HG03521 (cell line): ENCODE data around the gene MAP3K8.
"Not testable (repeated sequence)": the region's sequence is repeated elsewhere in the genome, so short reads cannot be mapped to it uniquely, and the experiment has no call there.

ENCODE experiments used
- ATAC-seq: cut with Tn5 transposase; IDR thresholded peaks from one replicate; pipeline ENCODE4 v1.9.1; 2021; ENCODE audit warnings: mild to moderate bottlenecking, moderate library complexity; ENCODE audit not compliant: unreplicated experiment

Gene MAP3K8

DNA sequence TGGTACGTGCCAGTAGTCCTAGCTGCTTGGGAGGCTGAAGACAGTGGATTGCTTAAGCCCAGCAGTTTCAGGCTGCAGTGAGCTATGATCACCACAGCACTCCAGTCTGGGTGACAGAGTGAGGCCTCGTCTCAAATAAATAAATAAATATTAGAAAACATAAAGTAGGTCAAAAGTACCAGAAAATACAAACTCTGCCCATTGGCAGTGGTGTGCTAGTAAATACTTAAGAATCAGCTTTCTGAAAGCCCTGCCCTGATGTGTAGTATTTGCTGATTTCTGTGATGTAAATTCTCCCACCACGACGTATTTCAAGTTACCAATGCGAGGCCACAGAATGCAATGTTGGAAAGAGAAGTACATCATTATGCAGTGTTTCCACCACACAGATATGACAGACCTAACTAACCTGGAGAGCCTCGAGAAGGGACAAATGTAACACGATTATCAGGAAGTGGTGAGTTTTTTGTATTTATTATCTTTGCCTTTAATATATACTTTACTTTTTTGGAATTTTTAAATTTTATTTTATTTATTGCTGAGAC, 11.8 kb upstream of the MAP3K8 start:
- ATAC-seq: no peak

DNA sequence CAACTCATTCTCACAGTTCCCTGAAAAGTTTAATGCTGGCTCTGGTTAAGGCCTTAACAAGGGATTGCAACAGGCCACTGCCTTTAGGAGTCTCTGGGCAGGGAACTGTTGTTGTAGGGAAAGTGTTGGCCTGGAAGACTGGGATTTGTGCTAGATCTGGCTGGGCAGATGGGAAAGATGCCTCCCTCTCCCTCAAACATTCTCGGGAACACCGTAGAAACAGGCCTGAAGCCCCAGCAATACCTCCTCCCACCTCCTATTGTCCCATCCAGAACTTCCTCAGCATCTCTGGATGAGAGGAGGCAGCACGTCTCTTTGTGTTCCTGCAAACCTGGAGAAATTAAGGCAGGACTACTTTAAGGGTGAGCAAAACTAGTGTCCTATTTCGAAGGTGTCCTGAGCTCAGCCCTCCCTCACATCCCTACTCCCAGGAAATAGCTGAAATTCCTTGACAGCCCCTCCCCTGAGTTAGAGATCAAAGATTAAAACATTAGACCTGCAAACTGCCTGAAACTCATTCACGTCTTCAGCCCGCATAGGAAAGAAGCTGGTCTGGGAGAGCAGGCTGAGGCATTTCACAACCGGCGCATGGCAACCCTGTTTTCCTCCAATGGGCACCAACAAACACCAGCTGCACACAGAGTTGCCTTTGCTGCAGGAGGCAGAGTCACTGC, 10.9 kb upstream of the MAP3K8 start:
- no peak for ATAC-seq

DNA sequence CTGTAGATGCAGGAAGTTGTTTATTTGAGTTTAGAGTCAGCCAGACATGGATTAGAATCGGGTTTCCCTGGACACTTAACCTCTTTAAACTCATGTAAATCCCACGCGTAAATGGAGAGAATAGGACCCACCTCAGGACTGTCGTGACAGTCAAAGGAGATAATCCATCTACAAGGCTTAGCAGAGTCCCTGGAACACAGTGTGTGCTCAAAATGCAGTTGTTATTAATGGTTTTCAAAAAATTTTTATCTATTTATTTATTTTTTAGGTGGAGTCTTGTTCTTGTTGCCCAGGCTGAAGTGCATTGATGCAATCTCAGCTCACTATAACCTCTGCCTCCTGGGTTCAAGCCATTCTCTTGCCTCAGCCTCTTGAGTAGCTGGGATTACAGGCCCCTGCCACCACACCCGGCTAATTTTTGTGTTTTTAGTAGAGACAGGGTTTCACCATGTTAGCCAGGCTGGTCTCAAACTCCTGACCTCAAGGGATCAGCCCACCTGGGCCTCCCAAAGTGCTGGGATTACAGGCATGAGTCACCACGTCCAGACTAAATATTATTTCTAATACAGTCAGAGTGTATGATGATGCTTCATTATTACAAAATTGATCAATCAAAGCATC, 10.2 kb upstream of the MAP3K8 start:
- not testable (repeated sequence) for ATAC-seq

DNA sequence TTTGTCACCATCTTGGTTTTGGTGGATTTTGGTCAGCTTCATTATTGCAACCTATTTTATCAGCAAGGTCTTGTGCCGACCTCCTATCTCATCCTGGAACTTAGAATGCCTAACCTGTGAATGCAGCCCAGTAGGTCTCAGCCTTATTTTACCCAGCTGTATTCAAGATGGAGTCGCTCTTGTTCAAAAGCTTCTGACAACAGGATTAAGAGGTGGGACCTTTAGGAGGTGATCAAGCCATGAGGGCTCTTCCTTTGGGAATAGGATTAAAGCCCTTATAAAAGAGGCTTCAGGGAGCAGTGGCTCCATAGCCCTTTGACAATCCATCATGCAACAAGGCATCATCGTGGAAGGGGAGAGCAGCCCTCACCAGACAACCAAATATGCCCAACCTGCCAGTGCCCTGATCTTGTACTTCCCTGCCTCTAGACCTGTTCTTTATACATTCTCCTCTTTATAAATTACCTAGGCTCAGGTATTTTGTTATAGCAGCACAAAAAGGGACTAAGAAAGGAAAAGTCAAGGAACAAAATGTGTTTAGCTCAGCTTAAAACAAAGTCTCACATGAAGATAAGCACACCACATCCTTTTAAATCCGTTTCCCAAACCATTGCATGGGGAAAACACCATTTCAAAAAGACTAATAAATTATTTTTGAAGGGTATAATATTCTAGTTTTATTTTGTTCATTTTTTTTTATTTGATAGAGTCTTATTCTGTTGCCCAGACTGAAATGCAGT, 8.5 kb upstream of the MAP3K8 start:
- ATAC-seq: no peak

DNA sequence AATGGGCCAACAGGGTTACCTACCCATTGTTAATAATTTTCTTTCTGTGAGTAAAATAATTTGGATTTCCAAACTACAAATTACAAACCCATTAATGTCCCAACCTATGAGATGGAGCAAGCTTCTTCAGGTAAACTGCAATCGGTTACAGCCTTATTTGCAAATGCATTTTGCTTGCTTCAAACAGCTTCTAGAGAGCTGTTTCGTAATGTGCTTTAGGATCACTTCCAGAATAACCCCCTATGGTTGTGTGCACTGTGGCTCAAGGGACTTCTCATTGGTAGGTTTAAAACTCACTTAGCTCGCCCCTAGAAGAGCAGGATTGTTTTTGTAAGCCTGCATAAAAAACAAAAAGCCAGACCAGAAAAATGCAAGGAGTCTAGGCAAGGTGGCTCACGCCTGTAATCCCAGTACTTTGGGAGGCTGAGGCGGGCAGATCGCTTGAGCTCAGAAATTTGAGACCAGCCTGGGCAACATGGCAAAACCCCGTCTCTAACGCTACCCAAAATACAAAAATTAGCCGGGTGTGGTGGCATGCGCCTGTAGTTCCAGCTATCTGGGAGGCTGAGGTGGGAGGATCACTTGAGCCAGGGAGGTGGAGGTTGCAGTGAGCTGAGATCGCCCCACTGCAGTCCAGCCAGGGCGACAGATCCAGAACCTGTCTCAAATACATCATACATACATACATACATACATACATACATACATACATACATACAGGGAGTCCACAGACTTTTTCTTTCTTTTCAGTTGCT, 3.3 kb upstream of the MAP3K8 start:
- no peak for ATAC-seq

DNA sequence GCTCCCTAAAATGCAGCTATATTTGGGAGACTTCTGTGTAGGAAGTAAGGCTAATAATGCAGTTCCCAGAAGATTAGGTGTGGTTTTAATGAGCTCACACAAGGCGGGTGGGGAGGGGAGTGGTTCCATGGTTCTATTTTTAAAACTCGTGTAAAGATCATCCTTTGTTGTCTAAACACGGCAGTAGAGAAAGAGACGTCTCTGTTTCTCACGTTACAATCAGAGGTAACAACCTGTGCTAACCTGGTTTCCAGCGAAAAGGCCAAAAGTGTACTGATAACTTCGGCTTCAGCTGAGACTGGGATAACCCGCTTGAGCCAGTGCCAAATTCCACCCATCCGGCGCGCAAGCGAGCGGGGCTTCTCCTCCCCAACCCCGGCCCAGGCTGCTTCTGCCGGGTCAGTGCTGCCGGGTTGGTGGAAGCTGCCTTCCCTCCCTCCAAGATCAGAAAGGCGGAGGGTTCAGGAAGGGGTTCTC, 2.5 kb upstream of the MAP3K8 start:
- no peak for ATAC-seq

DNA sequence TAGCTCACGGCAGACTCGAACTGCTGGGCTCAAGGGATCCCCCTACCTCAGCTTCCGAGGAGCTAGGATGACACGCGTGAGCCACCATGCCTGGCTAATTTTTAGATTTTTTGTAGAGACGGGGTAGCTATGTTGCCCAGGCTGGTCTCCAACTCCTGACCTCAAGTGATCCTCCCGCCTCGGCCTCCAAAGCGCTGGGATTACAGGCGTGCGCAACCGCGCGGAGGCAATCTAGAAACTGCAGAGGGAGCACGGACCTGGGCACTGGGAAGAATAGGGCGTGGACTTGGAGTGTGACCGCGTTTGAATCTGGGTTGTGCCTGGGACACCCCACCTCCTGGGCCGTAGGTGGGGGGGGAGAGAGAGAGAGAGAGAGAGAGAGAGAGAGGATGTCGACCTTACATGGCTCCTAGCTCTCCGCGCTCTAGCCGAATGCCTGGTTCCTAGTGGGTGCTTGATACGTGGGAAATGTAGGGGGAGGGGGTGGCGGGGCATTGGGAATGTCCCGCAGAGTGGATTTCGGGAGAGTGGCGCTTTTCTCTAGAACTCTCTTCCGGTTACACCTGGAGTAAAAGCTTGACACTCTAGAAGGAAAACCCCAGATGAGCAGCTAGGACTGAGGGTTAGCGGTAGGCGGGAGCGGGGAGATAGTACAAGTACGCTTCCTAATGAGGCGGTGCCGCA, 1.2 kb upstream of the MAP3K8 start:
- peak; percentile 2 for ATAC-seq

- peak; percentile 19 for ATAC-seq
Observed at GRCh38 chr10:30433306-30433729, 666 bp upstream of the MAP3K8 start.

GRCh38 chr10:30434273-30435072, 489 bp downstream of the MAP3K8 start:
- peak; percentile 43 for ATAC-seq

- no peak for ATAC-seq
Observed at GRCh38 chr10:30435073-30435422, 1.1 kb downstream of the MAP3K8 start.

DNA sequence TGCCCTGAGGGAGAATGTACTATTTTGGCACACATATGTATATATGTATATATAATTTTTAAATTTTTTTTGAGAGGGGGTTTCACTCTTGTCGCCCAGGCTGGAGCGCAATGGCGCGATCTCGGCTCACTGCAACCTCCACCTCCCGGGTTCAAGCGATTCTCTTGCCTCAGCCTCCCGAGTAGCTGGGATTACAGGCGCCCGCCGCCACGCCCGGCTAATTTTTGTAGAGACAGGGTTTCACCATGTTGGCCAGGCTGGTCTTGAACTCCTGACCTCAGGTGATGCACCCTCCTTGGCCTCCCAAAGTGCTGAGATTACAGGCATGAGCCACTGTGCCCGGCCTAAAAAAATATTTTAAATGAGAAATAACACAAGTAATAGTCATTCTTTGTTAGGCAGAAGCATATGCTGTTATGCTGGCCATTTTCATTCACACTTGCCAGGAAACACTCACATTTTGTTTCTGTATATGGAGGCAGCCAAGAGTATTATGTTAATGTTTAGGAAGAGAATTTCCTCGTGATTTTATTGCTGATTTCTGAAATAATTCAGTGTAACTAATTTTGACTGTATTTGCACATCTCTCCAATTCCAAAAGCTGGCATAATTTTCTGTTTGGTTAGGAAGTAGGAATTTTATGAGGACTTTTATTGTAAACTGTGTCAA, 1.6 kb downstream of the MAP3K8 start:
- not testable (repeated sequence) for ATAC-seq

GRCh38 chr10:30436191-30436611, 2.2 kb downstream of the MAP3K8 start:
- ATAC-seq: no peak

GRCh38 chr10:30436671-30437030, 2.7 kb downstream of the MAP3K8 start:
- ATAC-seq: no peak

DNA sequence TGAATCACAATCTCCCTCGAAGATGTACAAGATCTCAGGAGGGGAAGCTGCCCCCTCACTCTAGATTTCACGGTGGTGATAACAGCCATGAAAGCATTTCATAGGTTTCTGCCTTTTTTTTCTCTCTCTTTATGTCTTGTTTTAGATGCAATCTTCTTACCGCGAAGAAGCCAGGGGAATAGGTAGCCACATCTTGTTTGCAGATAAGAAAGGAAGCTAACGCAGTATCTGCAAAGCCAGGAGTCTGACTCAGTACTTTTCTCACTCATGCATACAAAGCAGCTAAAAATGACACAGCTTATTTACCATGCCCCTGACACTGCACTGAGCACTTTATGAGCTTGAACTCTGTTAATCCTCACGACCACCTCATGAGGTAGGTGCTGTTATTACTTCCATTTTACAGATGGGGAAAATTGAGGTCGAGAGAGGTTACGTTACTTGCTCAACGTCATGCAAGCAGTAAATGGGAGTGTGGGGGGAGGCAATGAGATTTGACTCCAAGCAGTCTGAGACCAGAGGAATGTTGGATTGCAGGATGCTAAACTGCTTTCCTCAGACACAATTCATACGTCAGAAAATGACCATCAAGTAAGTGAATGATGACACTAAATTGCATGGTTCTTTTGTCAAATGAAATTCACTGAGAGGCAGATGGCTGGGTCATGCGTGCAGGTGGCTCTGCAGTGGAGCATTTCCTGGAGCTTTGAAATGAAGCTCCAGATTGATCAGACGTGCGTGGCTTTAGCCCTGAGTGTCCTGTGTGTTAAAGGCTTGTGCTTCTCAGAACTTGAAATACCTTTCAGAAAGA, 3.3 kb downstream of the MAP3K8 start:
- ATAC-seq: no peak

- no peak for ATAC-seq
Observed at GRCh38 chr10:30438021-30438850, 4.3 kb downstream of the MAP3K8 start.

GRCh38 chr10:30439931-30440330, 5.9 kb downstream of the MAP3K8 start:
- ATAC-seq: no peak

GRCh38 chr10:30442019-30442606, 8.1 kb downstream of the MAP3K8 start:
- ATAC-seq: no peak
